ENCODE data around the gene SLC22A23. TPM values are rescaled to one million over a fixed set of nuclear protein-coding genes. Genes with fewer than 3 reads are reported as not detected.

The SLC22A23 gene
- total and polyA plus RNA-seq, 2 of the 4 experiments (the other 2 are of a cell fraction), result 0.72 to 1.6 TPM

DNA sequence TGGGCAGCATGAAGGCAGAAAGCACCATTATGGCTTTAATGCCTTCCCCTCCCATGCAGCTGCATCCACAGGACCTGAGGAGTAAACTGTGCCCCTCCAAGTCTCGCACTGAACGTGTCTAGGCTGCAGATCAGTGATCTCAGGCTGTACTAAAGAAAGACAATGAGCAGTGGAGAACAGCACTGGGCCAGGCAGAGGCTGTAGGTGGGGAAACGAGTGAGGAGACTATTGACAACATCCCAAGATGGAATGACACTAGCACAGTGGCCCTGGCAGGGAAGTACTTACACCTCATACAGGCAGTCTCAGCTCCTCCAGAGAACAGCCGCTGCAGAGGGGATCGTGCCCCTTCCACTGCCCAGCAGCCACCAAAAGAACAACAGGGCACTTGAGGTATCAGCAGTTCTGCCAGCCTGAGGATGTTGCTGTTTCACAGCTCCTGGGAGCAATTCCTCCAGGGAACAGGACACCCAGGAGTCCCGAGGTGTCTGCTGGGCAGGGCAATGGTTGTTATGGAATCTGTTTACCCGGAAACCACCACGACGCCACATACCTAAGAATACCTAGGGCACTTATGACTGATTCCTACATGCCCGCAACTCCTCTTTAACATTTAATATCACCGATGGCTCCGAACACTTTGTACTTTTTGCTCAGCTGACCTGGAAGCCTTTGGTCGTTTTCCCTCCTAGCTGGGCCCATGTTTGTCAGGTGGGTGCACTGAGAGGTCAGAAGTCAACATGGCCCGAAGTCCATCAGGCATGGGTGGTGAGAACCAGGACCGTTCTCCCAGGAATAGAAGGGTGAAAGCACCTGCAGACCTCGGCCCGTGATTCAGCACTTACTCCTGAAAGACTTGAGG is 79.1 kb downstream of the SLC22A23 start (continued):
- no peak for TF ChIP-seq MAZ (IDR thresholded peaks at IDR 0.05; ENCODE audit: borderline replicate concordance, low read depth, low read length)

DNA sequence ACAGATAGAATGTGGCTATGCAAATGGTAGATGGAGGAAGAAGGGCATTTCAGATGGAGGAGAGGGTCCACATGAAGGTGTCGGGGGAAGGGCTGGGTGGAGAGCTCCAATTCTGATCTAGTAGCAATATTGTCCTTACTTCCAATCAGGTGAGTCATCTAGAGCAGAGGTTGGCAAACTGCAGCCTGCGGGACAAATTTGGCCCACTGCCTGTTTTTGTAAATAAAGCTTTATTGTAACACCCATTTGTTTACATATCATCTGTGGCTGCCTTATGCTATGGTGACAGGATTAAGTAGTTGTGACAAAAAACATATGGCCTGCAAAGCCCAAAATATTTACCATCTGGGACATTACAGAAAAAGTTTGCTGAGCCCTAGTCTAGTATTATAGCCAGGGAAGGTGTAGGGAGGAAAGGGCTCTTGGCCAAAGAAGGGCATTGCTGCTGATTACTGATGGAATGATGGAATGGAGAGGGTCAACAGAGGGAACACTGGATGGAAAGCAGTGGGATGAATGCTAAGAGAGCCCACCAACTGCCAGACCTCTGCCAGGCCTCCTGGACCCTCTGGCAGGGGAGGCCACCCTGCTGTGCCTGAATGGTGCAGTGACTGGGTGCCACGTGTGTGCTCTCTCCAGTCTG is 79.8 kb downstream of the SLC22A23 start:
- Histone ChIP-seq H3K79me1 (ENCODE audit: low read depth in 1 of 2, low read length in 2 of 2) (no peaks in the 10 kb centered on the region), H3K18ac (ENCODE audit: low read depth, low read length) (no peak overlapping the region), H2BK120ac (ENCODE audit: low read depth, low read length) (no peak overlapping the region), H2AFZ (replicated peaks; ENCODE audit: low read length, poor library complexity) (no peak overlapping the region), H3K36me3 (ENCODE audit: control insufficient read depth, insufficient read depth, low read length) (no peaks in the 10 kb centered on the region), H4K20me1 (ENCODE audit: insufficient read depth, low read length) (no peaks in the 10 kb centered on the region), H3K4me3 (ENCODE audit: insufficient read depth, low read depth, low read length) (no peak overlapping the region), H3K27ac (ENCODE audit: insufficient read depth, low read length) (no peak overlapping the region), H4K91ac (ENCODE audit: insufficient read depth, low read depth, low read length) (no peak overlapping the region), H3K9me1 (ENCODE audit: insufficient read depth, low read length) (no peaks in the 10 kb centered on the region), H3K9me3 (ENCODE audit: control insufficient read depth, insufficient read depth, low read length) (no peaks in the 10 kb centered on the region), H2AK9ac (replicated peaks; ENCODE audit: low read depth, low read length, poor library complexity) (no peak overlapping the region), H2AK5ac (ENCODE audit: low read depth, low read length) (no peak overlapping the region), H3K23ac (ENCODE audit: low read depth, low read length) (no peak overlapping the region), H3K4me1 (ENCODE audit: control insufficient read depth, insufficient read depth, low read length) (no peaks in the 10 kb centered on the region), H3K4me2 (ENCODE audit: low read depth, low read length) (no peak overlapping the region), H3K9ac (ENCODE audit: low read depth, low read length) (no peak overlapping the region), H4K8ac (ENCODE audit: low read depth in 2 of 2, low read length in 2 of 2) (no peak overlapping the region), H3K56ac (ENCODE audit: extremely low read depth, insufficient read depth, low read length) (no peak overlapping the region), H2BK15ac (ENCODE audit: low read depth, low read length) (no peak overlapping the region), H3K14ac (replicated peaks; ENCODE audit: low read depth, low read length) (no peak overlapping the region), H3K27me3 (ENCODE audit: control insufficient read depth, insufficient read depth, low read length) (peaks cover 34% of the 10 kb centered on the region), H2BK20ac (ENCODE audit: low read depth, low read length) (no peak overlapping the region), H4K5ac (ENCODE audit: low read depth, low read length) (no peak overlapping the region), H2BK5ac (ENCODE audit: low read depth, low read length, poor library complexity, severe bottlenecking) (no peak overlapping the region), H3K4ac (ENCODE audit: low read depth, low read length) (no peak overlapping the region)
- intact Hi-C loops (cut with micrococcal nuclease), result no loop called here
- in situ Hi-C loops (cut with MboI; ENCODE audit: low sequenced_read_pairs), result no loop called here
- TF ChIP-seq NFE2L2 (IDR thresholded peaks at IDR 0.05; ENCODE audit: low read depth, low read length) (no peak), CEBPB (IDR thresholded peaks at IDR 0.05; ENCODE audit: low read depth, low read length) (no peak), RFX5 (IDR thresholded peaks at IDR 0.05; ENCODE audit: low read depth, low read length) (no peak)
- TF ChIP-seq, protein P1, sequence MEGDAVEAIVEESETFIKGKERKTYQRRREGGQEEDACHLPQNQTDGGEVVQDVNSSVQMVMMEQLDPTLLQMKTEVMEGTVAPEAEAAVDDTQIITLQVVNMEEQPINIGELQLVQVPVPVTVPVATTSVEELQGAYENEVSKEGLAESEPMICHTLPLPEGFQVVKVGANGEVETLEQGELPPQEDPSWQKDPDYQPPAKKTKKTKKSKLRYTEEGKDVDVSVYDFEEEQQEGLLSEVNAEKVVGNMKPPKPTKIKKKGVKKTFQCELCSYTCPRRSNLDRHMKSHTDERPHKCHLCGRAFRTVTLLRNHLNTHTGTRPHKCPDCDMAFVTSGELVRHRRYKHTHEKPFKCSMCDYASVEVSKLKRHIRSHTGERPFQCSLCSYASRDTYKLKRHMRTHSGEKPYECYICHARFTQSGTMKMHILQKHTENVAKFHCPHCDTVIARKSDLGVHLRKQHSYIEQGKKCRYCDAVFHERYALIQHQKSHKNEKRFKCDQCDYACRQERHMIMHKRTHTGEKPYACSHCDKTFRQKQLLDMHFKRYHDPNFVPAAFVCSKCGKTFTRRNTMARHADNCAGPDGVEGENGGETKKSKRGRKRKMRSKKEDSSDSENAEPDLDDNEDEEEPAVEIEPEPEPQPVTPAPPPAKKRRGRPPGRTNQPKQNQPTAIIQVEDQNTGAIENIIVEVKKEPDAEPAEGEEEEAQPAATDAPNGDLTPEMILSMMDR (conservative IDR thresholded peaks at IDR 0.05; ENCODE audit: low read depth, low read length), result no peak
- TF ChIP-seq, protein P2, sequence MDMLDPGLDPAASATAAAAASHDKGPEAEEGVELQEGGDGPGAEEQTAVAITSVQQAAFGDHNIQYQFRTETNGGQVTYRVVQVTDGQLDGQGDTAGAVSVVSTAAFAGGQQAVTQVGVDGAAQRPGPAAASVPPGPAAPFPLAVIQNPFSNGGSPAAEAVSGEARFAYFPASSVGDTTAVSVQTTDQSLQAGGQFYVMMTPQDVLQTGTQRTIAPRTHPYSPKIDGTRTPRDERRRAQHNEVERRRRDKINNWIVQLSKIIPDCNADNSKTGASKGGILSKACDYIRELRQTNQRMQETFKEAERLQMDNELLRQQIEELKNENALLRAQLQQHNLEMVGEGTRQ (IDR thresholded peaks at IDR 0.05; ENCODE audit: low read depth, low read length), result no peak
- TF ChIP-seq, protein P3, sequence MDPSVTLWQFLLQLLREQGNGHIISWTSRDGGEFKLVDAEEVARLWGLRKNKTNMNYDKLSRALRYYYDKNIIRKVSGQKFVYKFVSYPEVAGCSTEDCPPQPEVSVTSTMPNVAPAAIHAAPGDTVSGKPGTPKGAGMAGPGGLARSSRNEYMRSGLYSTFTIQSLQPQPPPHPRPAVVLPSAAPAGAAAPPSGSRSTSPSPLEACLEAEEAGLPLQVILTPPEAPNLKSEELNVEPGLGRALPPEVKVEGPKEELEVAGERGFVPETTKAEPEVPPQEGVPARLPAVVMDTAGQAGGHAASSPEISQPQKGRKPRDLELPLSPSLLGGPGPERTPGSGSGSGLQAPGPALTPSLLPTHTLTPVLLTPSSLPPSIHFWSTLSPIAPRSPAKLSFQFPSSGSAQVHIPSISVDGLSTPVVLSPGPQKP (IDR thresholded peaks at IDR 0.05; ENCODE audit: borderline replicate concordance, low read depth, low read length), result no peak
- no TSS peak for BruUV-seq (replicated peaks)
- dilution Hi-C loops (cut with HindIII; ENCODE audit: low sequenced_read_pairs, unreplicated experiment), result no loop called here
- ChIA-PET POLR2A (ENCODE audit: unreplicated experiment) (no interaction called here), CTCF (no interaction called here)
- WGBS, 2 experiments (ENCODE audit: extremely low coverage in 2 of 2, insufficient read length in 1 of 2), result no CpG with 5 or more reads among the region's 3 CpGs
- no peak for DNase-seq
- no peak for ATAC-seq (ENCODE audit: low read depth)
